Breast epithelium (tissue), 3 donors: Measurements from ENCODE around the gene DBN1.

ENCODE experiments used
- CTCF ChIP-seq, 3 donors: fragments of 450-650 bp; IDR thresholded peaks; one replicate each; pipeline ENCODE4 v1.5.1; 2016 to 2017; ENCODE audit warnings: antibody characterized with exemption in 3 of 3, mild to moderate bottlenecking in 3 of 3, moderate library complexity in 3 of 3
- POLR2A ChIP-seq: fragments of 450-650 bp; IDR thresholded peaks from one replicate; pipeline ENCODE4 v1.6.1; 2016; ENCODE audit warnings: antibody characterized with exemption, mild to moderate bottlenecking, moderate library complexity
- POLR2AphosphoS5 ChIP-seq, 3 donors: sonication (generic); formaldehyde crosslinking; IDR thresholded peaks; one replicate each; pipeline ENCODE4 v1.6.1; 2017; ENCODE audit warnings: antibody characterized with exemption in 3 of 3

GRCh38 chr5:177467436-177467835 is 6.0 kb downstream of the DBN1 start:
- no peak for TF ChIP-seq CTCF (IDR thresholded peaks at IDR 0.05)
- no peak for TF ChIP-seq POLR2A
- no peak for TF ChIP-seq POLR2AphosphoS5 (IDR thresholded peaks at IDR 0.05)
